Activated CD8-positive, alpha-beta memory T cell treated with anti-CD3 and anti-CD28 coated beads for 4 hours (primary cell): ENCODE results near the gene IGFBP4.

Experiments used
- DNase-seq, 2 donors: peaks; one replicate each; pipeline ENCODE4 v3.0.0-alpha.2; 2020; ENCODE audit warnings: low read depth in 2 of 2

IGFBP4 gene

GRCh38 chr17:40490289-40490853, 47.1 kb downstream of the IGFBP4 start:
- DNase-seq, result no peak

GRCh38 chr17:40490982-40491381, 47.7 kb downstream of the IGFBP4 start:
- DNase-seq, result no peak

GRCh38 chr17:40491486-40491885, 48.2 kb downstream of the IGFBP4 start:
- DNase-seq, result no peak

GRCh38 chr17:40493697-40494096, 50.4 kb downstream of the IGFBP4 start:
- DNase-seq, result no peak

GRCh38 chr17:40495140-40495539, 51.9 kb downstream of the IGFBP4 start:
- DNase-seq, result no peak

GRCh38 chr17:40496170-40496569, 52.9 kb downstream of the IGFBP4 start:
- DNase-seq, result no peak

- DNase-seq, result no peak
Observed at GRCh38 chr17:40496634-40497420, 53.6 kb downstream of the IGFBP4 start.

GRCh38 chr17:40497695-40498094, 54.4 kb downstream of the IGFBP4 start:
- no peak for DNase-seq

GRCh38 chr17:40498281-40499084, 55.2 kb downstream of the IGFBP4 start:
- no peak for DNase-seq

- no peak for DNase-seq
Observed at GRCh38 chr17:40499551-40500189, 56.4 kb downstream of the IGFBP4 start.

- no peak for DNase-seq
Observed at GRCh38 chr17:40500190-40500589, 56.9 kb downstream of the IGFBP4 start.

GRCh38 chr17:40500709-40501108, 57.5 kb downstream of the IGFBP4 start:
- DNase-seq, result no peak

GRCh38 chr17:40501499-40501911, 58.3 kb downstream of the IGFBP4 start, which contains the start of gene TNS4:
Gene TNS4, minus strand, starts transcription at chr17:40501623. Its CDS starts 5,198 bp downstream, at chr17:40496425.
- no peak for DNase-seq

GRCh38 chr17:40502716-40503115, 59.5 kb downstream of the IGFBP4 start:
- no peak for DNase-seq

- no peak for DNase-seq
Observed at GRCh38 chr17:40503154-40503553, 59.9 kb downstream of the IGFBP4 start.

- no peak for DNase-seq
Observed at GRCh38 chr17:40506786-40507185, 63.5 kb downstream of the IGFBP4 start.
